Mesenchymal stem cell (in vitro differentiated cells and primary cell): ENCODE data around the gene CCDC191.

ENCODE experiments used
- DNase-seq: peaks from one replicate; pipeline ENCODE4 v3.0.0-alpha.2; 2013
- H2AFZ ChIP-seq: one replicate; pipeline ENCODE4 v1.6.1; 2013; ENCODE audit warnings: low read depth, mild to moderate bottlenecking, control low read depth, inconsistent platforms, low read length, moderate library complexity
- H2AK5ac ChIP-seq: 2 replicates; pipeline ENCODE4 v1.6.1; 2013; ENCODE audit warnings: low read length, moderate library complexity, mild to moderate bottlenecking, inconsistent platforms; ENCODE audit not compliant: severe bottlenecking
- H2BK120ac ChIP-seq: one replicate; pipeline ENCODE4 v1.6.1; 2013; ENCODE audit warnings: low read depth, mild to moderate bottlenecking, inconsistent platforms, low read length, moderate library complexity
- H2BK12ac ChIP-seq, 2 experiments: one replicate each; pipeline ENCODE4 v1.6.1; 2013; ENCODE audit warnings: inconsistent platforms in 2 of 2, low read length in 2 of 2, mild to moderate bottlenecking in 2 of 2, moderate library complexity in 2 of 2, control low read depth in 1 of 2
- H2BK15ac ChIP-seq: one replicate; pipeline ENCODE4 v1.6.1; 2013; ENCODE audit warnings: mild to moderate bottlenecking, low read depth, inconsistent platforms; ENCODE audit not compliant: poor library complexity, severe bottlenecking
- H2BK5ac ChIP-seq: 2 replicates; pipeline ENCODE4 v1.6.1; 2013; ENCODE audit warnings: low read depth, mild to moderate bottlenecking, low read length, control low read depth, inconsistent platforms; ENCODE audit not compliant: poor library complexity, severe bottlenecking
- H3K14ac ChIP-seq, 2 experiments: one replicate each; pipeline ENCODE4 v1.6.1; 2013; ENCODE audit warnings: inconsistent platforms in 2 of 2, low read length in 2 of 2, control low read depth in 1 of 2, mild to moderate bottlenecking in 1 of 2, moderate library complexity in 1 of 2
- H3K18ac ChIP-seq, 2 experiments: one replicate each; pipeline ENCODE4 v1.6.1; 2013; ENCODE audit warnings: inconsistent platforms in 2 of 2, low read length in 2 of 2, control low read depth in 1 of 2, low read depth in 1 of 2, mild to moderate bottlenecking in 1 of 2
- H3K23ac ChIP-seq, 2 experiments: one replicate each; pipeline ENCODE4 v1.6.1; 2013; ENCODE audit warnings: inconsistent platforms in 2 of 2, low read length in 2 of 2, mild to moderate bottlenecking in 2 of 2, moderate library complexity in 2 of 2, control low read depth in 1 of 2
- H3K27ac ChIP-seq: 2 replicates; pipeline ENCODE4 v1.5.1; 2013; ENCODE audit warnings: mild to moderate bottlenecking, moderate library complexity, low read length, control low read depth, inconsistent platforms; ENCODE audit not compliant: poor library complexity, severe bottlenecking
- H3K27me3 ChIP-seq, 2 experiments: 2 replicates each; pipeline versions ENCODE4 v1.6.1 to v1.7.0; 2013; ENCODE audit warnings: low read length in 2 of 2, mild to moderate bottlenecking in 2 of 2, moderate library complexity in 2 of 2, control low read depth in 1 of 2, inconsistent platforms in 1 of 2; ENCODE audit not compliant: control insufficient read depth in 1 of 2, insufficient read depth in 1 of 2
- H3K36me3 ChIP-seq, 2 experiments: 2 replicates each; pipeline versions ENCODE4 v1.6.1 to v1.7.0; 2013; ENCODE audit warnings: low read length in 2 of 2, control low read depth in 1 of 2, inconsistent platforms in 1 of 2, low read depth in 1 of 2, mild to moderate bottlenecking in 1 of 2; ENCODE audit not compliant: insufficient read depth in 2 of 2, control insufficient read depth in 1 of 2
- H3K4ac ChIP-seq, 2 experiments: one replicate each; pipeline ENCODE4 v1.6.1; 2013; ENCODE audit warnings: inconsistent platforms in 2 of 2, low read length in 2 of 2, mild to moderate bottlenecking in 2 of 2, moderate library complexity in 2 of 2, control low read depth in 1 of 2, low read depth in 1 of 2
- H3K4me1 ChIP-seq: 2 replicates; pipeline ENCODE4 v1.6.1; 2013; ENCODE audit warnings: low read depth, low read length, control low read depth; ENCODE audit not compliant: control insufficient read depth, insufficient read depth
- H3K4me2 ChIP-seq: 2 replicates; pipeline ENCODE4 v1.6.1; 2013; ENCODE audit warnings: low read length, mild to moderate bottlenecking, inconsistent platforms; ENCODE audit not compliant: poor library complexity, severe bottlenecking
- H3K4me3 ChIP-seq, 2 experiments: 2 replicates each; pipeline versions ENCODE4 v1.5.1 to v1.7.0; 2013; ENCODE audit warnings: low read length in 2 of 2, mild to moderate bottlenecking in 2 of 2, control low read depth in 1 of 2, low read depth in 1 of 2; ENCODE audit not compliant: insufficient read depth in 1 of 2
- H3K79me1 ChIP-seq: replicated peaks from 2 replicates; pipeline ENCODE4 v1.6.1; 2013; ENCODE audit warnings: mild to moderate bottlenecking, control low read depth, low read length, inconsistent platforms; ENCODE audit not compliant: poor library complexity, severe bottlenecking
- H3K9ac ChIP-seq: 2 replicates; pipeline ENCODE4 v1.7.0; 2013; ENCODE audit warnings: mild to moderate bottlenecking, low read length, moderate library complexity
- H3K9me3 ChIP-seq: 2 replicates; pipeline ENCODE4 v1.7.0; 2013; ENCODE audit warnings: mild to moderate bottlenecking, low read length; ENCODE audit not compliant: control insufficient read depth
- H4K8ac ChIP-seq: one replicate; pipeline ENCODE4 v1.6.1; 2013; ENCODE audit warnings: inconsistent platforms, mild to moderate bottlenecking, low read length, moderate library complexity
- H4K91ac ChIP-seq: one replicate; pipeline ENCODE4 v1.6.1; 2013; ENCODE audit warnings: mild to moderate bottlenecking, low read length, inconsistent platforms
- WGBS: methylation state at CpG from one replicate; pipeline ENCODE4 v1.1.7; 2013; ENCODE audit warnings: mixed read lengths; 5-methylcytosine and 5-hydroxymethylcytosine counted together

The CCDC191 gene

GRCh38 chr3:114092151-114093015 is 36.1 kb upstream of the CCDC191 start:
- H3K79me1 ChIP-seq, result no peaks in the 10 kb centered on the region
- peaks cover 8% of the 10 kb centered on the region for H3K4me1 ChIP-seq
- no peak overlapping the region for H3K4ac ChIP-seq
- WGBS, result 76% methylated on average over 13 of the region's 13 CpGs
- H3K4me3 ChIP-seq, result peak overlapping the region in 1 of 2 experiments; percentile 46
- peaks cover 2 to 6% of the 10 kb centered on the region in 2 experiments for H3K36me3 ChIP-seq
- H4K91ac ChIP-seq, result no peak overlapping the region
- H3K18ac ChIP-seq, result no peak overlapping the region
- no peak overlapping the region for H2BK12ac ChIP-seq
- no peak overlapping the region for H2BK5ac ChIP-seq
- no peak overlapping the region for H2BK15ac ChIP-seq
- no peak overlapping the region for H3K4me2 ChIP-seq
- H3K27ac ChIP-seq, result no peak overlapping the region
- no peak overlapping the region for H2BK120ac ChIP-seq
- H3K27me3 ChIP-seq, result no peaks in the 10 kb centered on the region
- no peak overlapping the region for H3K14ac ChIP-seq
- H2AFZ ChIP-seq, result no peak overlapping the region
- DNase-seq, result no peak
- H3K9ac ChIP-seq, result peak overlapping the region; percentile 31
- H2AK5ac ChIP-seq, result no peak overlapping the region
- no peak overlapping the region for H4K8ac ChIP-seq
- H3K9me3 ChIP-seq, result no peaks in the 10 kb centered on the region
- no peak overlapping the region for H3K23ac ChIP-seq

GRCh38 chr3:114089675-114090074 is 33.3 kb upstream of the CCDC191 start:
- DNase-seq, result no peak
- Histone ChIP-seq H3K18ac (no peak overlapping the region), H4K91ac (no peak overlapping the region), H2AFZ (no peak overlapping the region), H3K36me3 (peaks cover 10 to 28% of the 10 kb centered on the region in 2 experiments), H2BK5ac (no peak overlapping the region), H3K27ac (no peak overlapping the region), H3K4me1 (peaks cover 8% of the 10 kb centered on the region), H3K9me3 (no peaks in the 10 kb centered on the region), H3K79me1 (peaks cover 2% of the 10 kb centered on the region), H4K8ac (no peak overlapping the region), H2AK5ac (no peak overlapping the region), H3K9ac (no peak overlapping the region), H2BK12ac (no peak overlapping the region), H2BK120ac (no peak overlapping the region), H3K23ac (no peak overlapping the region), H3K27me3 (no peaks in the 10 kb centered on the region), H3K4ac (no peak overlapping the region), H3K14ac (no peak overlapping the region), H2BK15ac (no peak overlapping the region), H3K4me3 (no peak overlapping the region), H3K4me2 (peak overlapping the region; percentile 5)

GRCh38 chr3:114086356-114086755 is 30.0 kb upstream of the CCDC191 start:
- Histone ChIP-seq H3K18ac (no peak overlapping the region), H2AFZ (no peak overlapping the region)
- WGBS, result 100% methylated on average over 2 of the region's 2 CpGs

GRCh38 chr3:114083112-114083511 is 26.8 kb upstream of the CCDC191 start:
- H2BK15ac ChIP-seq, result no peak overlapping the region
- no peak overlapping the region for H4K91ac ChIP-seq
- no peak overlapping the region for H2BK120ac ChIP-seq
- H2BK12ac ChIP-seq, result no peak overlapping the region
- H3K18ac ChIP-seq, result no peak overlapping the region
- no peak overlapping the region for H2AFZ ChIP-seq
- no peak overlapping the region for H2AK5ac ChIP-seq
- no peak overlapping the region for H3K23ac ChIP-seq
- no peak overlapping the region for H2BK5ac ChIP-seq
- peaks cover 12 to 85% of the 10 kb centered on the region in 2 experiments for H3K36me3 ChIP-seq
- H3K4me3 ChIP-seq, result no peak overlapping the region
- no peaks in the 10 kb centered on the region for H3K4me1 ChIP-seq
- peaks cover 4% of the 10 kb centered on the region for H3K79me1 ChIP-seq
- H3K14ac ChIP-seq, result no peak overlapping the region
- H3K9ac ChIP-seq, result no peak overlapping the region
- WGBS, result 94% methylated on average over 1 of the region's 2 CpGs
- no peaks in the 10 kb centered on the region for H3K9me3 ChIP-seq
- no peaks in the 10 kb centered on the region for H3K27me3 ChIP-seq
- no peak for DNase-seq
- H3K4me2 ChIP-seq, result no peak overlapping the region
- H4K8ac ChIP-seq, result no peak overlapping the region
- no peak overlapping the region for H3K4ac ChIP-seq
- H3K27ac ChIP-seq, result no peak overlapping the region

More at GRCh38 chr3:114086356-114086755, 30.0 kb upstream of the CCDC191 start:
- Histone ChIP-seq H4K8ac (no peak overlapping the region), H3K4me1 (peaks cover 6% of the 10 kb centered on the region), H3K14ac (no peak overlapping the region), H3K4ac (no peak overlapping the region), H3K36me3 (peaks cover 13 to 55% of the 10 kb centered on the region in 2 experiments), H3K9ac (no peak overlapping the region), H3K23ac (no peak overlapping the region), H3K27me3 (no peaks in the 10 kb centered on the region), H2BK15ac (no peak overlapping the region), H3K4me2 (no peak overlapping the region), H3K4me3 (no peak overlapping the region), H2AK5ac (no peak overlapping the region), H3K27ac (no peak overlapping the region), H3K79me1 (peaks cover 4% of the 10 kb centered on the region), H2BK5ac (no peak overlapping the region), H4K91ac (no peak overlapping the region), H2BK120ac (no peak overlapping the region), H3K9me3 (no peaks in the 10 kb centered on the region), H2BK12ac (no peak overlapping the region)
- DNase-seq, result no peak
